ENCODE data around the gene OLA1. TPM values are rescaled to one million over a fixed set of nuclear protein-coding genes. Genes with fewer than 3 reads are reported as not detected.
A peak's percentile ranks its signal among the peaks of the same experiment; 100 is the strongest.

The OLA1 gene
- total and polyA plus RNA-seq, 5 experiments from 2014 or later: 39.6 to 79.9 (median 62.3) TPM

DNA sequence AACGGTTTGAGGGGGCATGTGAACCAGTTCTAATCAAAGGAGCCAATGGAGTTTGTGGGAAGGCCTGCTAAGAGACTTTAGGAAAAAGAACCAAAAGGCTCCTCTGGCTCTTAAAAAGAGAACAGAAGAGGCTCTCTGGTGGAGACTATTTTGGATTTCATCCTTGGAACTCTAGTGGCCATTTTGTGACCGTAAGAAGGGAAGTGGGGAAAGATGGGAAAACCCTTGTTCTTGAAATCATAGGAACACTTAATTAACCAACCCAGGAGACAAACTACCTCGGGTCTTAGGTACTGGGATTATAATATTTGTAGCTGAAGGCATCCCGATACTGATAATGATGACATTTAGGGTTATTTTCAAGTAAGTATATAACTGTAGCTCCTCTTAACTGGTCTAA, 157.9 kb downstream of the OLA1 start:
- Mint-ChIP-seq H3K27ac (no peak overlapping the region), H3K4me3 (no peak overlapping the region), H3K36me3 (peaks cover 3 to 19% (median 6%) of the 10 kb centered on the region in 3 donors), H3K27me3 (no peaks in the 10 kb centered on the region), H3K4me1 (no peaks in the 10 kb centered on the region), H3K9me3 (no peaks in the 10 kb centered on the region)
- POLR2A ChIA-PET: no interaction called here
- ATAC-seq (no peak), DNase-seq (no peak)

DNA sequence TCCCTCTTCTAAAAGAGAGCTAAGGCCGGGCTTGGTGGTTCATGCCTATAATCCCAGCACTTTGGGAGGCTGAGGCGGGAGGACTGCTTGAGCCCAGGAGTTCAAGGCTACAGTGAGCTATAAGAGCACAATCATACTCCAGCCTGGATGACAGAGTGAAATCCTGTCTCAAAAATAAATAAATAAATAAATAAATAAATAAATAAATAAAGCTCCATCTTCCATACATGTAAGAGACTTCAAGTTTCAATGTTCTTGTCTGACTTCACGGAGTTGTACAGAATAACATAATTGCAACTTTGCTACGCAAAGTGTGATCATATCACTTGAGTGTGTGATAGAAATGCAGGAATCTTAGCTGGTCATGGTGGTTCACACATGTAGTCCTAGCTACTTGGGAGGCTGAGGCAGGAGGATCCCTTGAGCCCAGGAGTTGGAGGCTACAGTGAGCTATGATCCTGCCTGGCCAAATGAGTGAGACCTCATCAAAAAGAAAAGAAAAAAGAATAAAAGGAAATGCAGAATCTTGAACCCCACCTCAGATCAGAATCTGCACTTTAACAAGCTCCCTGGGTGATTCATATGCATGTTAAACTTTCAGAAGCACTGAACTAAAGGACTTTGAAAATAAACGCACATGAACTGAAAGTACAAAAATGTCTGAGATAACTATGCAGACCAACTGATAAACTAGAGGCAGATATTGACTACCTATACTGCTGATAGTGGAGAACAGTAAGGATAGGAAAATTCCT, 159.4 kb downstream of the OLA1 start:
- POLR2A ChIA-PET: no interaction called here
- no peaks in the 10 kb centered on the region for H3K4me1 Mint-ChIP-seq
- no peak overlapping the region for H3K4me3 Mint-ChIP-seq

GRCh38 chr2:174086708-174087107, 161.6 kb downstream of the OLA1 start:
- DNase-seq: no peak
- H3K27me3 Mint-ChIP-seq: no peaks in the 10 kb centered on the region
- H3K9me3 Mint-ChIP-seq: no peaks in the 10 kb centered on the region
- POLR2A ChIA-PET: no interaction called here
- H3K4me3 Mint-ChIP-seq: no peak overlapping the region
- H3K4me1 Mint-ChIP-seq: no peaks in the 10 kb centered on the region
- no peak overlapping the region for H3K27ac Mint-ChIP-seq
- ATAC-seq: no peak
- peaks cover 0 to 6% (median 3%) of the 10 kb centered on the region in 3 donors for H3K36me3 Mint-ChIP-seq

More for the DNA sequence above, 159.4 kb downstream of the OLA1 start:
- no peak for ATAC-seq
- H3K27me3 Mint-ChIP-seq: no peaks in the 10 kb centered on the region
- peaks cover 0 to 14% (median 3%) of the 10 kb centered on the region in 3 donors for H3K36me3 Mint-ChIP-seq
- H3K9me3 Mint-ChIP-seq: no peaks in the 10 kb centered on the region
- no peak for DNase-seq
- no peak overlapping the region for H3K27ac Mint-ChIP-seq

- H3K4me1 Mint-ChIP-seq: no peaks in the 10 kb centered on the region
- H3K27me3 Mint-ChIP-seq: no peaks in the 10 kb centered on the region
- DNase-seq (no peak), ATAC-seq (no peak)
- no peak overlapping the region for H3K27ac Mint-ChIP-seq
- POLR2A ChIA-PET: no interaction called here
- H3K9me3 Mint-ChIP-seq: no peaks in the 10 kb centered on the region
- peaks cover 0 to 10% (median 3%) of the 10 kb centered on the region in 3 donors for H3K36me3 Mint-ChIP-seq
- no peak overlapping the region for H3K4me3 Mint-ChIP-seq
These were observed 162.6 kb downstream of the OLA1 start for GRCh38 chr2:174085781-174086180.

GRCh38 chr2:174083843-174084458, 164.4 kb downstream of the OLA1 start:
- POLR2A ChIA-PET: no interaction called here
- no peaks in the 10 kb centered on the region for H3K27me3 Mint-ChIP-seq
- ATAC-seq: no peak
- H3K9me3 Mint-ChIP-seq: no peaks in the 10 kb centered on the region
- H3K4me3 Mint-ChIP-seq: no peak overlapping the region
- DNase-seq: no peak
- no peak overlapping the region for H3K27ac Mint-ChIP-seq
- no peaks in the 10 kb centered on the region for H3K4me1 Mint-ChIP-seq
- H3K36me3 Mint-ChIP-seq: peaks cover 0 to 10% (median 3%) of the 10 kb centered on the region in 3 donors

DNA sequence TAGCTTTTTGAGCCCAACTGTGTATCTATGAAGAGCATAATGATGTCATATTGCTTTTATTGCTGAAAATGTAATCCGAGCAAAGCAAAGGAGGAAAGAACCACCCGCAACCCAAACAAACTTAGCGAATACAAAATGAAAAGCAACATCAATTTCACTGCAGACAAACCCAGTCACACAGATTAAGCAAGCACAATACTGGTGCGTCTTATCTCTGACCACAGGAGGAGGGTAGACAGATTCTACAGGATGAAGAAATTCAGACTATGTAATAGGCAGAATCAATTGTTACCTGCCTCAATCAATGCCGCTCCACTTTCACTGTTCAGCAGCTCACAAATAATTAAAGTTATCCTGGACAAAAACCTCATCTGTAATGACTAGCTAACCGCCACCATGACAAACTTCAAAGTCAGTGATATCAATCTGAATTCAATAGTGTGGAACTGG, 167.6 kb downstream of the OLA1 start:
- POLR2A ChIA-PET: no interaction called here
- Mint-ChIP-seq H3K4me1 (no peaks in the 10 kb centered on the region), H3K27ac (peak overlapping the region in 1 of 10 donors; percentile 81), H3K36me3 (peaks cover 0 to 8% (median 0%) of the 10 kb centered on the region in 3 donors), H3K4me3 (no peak overlapping the region), H3K9me3 (no peaks in the 10 kb centered on the region), H3K27me3 (no peaks in the 10 kb centered on the region)
- ATAC-seq (no peak), DNase-seq (no peak)

GRCh38 chr2:174078275-174078674, 170.1 kb downstream of the OLA1 start:
- DNase-seq: no peak
- Mint-ChIP-seq H3K4me3 (no peak overlapping the region), H3K36me3 (peaks cover 2 to 22% (median 4%) of the 10 kb centered on the region in 3 donors), H3K27ac (no peak overlapping the region), H3K4me1 (no peaks in the 10 kb centered on the region), H3K9me3 (no peaks in the 10 kb centered on the region), H3K27me3 (no peaks in the 10 kb centered on the region)
- no peak for ATAC-seq
- POLR2A ChIA-PET: no interaction called here

- no peak for ATAC-seq
- peaks cover 2 to 22% (median 4%) of the 10 kb centered on the region in 3 donors for H3K36me3 Mint-ChIP-seq
These were observed 171.4 kb downstream of the OLA1 start for GRCh38 chr2:174076975-174077374.

DNA sequence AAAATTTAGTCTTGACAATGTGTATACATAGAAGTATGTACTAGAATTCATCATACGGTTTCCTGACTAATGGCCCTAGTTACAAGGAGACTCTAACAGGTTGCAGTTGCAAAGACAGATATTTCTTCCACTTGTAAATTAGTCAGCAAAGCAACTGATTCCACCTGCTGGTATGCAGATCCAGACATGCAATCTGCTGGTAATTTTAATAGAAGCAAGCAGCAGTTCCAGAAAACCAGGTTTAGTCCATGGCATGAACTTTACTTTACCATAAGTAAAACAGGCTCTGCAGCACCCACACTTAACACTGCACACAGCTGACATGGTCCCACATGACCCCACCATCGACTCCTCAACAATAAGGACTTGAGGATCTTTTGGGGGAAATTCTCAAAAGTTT, 172.3 kb downstream of the OLA1 start:
- Mint-ChIP-seq H3K4me3 (no peak overlapping the region), H3K27ac (no peak overlapping the region), H3K4me1 (peaks cover 0 to 2% (median 0%) of the 10 kb centered on the region in 4 donors), H3K9me3 (no peaks in the 10 kb centered on the region), H3K27me3 (no peaks in the 10 kb centered on the region), H3K36me3 (peaks cover 2 to 20% (median 4%) of the 10 kb centered on the region in 3 donors)
- no peak for DNase-seq
- POLR2A ChIA-PET: no interaction called here
- ATAC-seq: no peak

More at GRCh38 chr2:174076975-174077374, 171.4 kb downstream of the OLA1 start:
- Mint-ChIP-seq H3K4me1 (peaks cover 0 to 1% (median 0%) of the 10 kb centered on the region in 4 donors), H3K27ac (no peak overlapping the region), H3K4me3 (no peak overlapping the region), H3K27me3 (no peaks in the 10 kb centered on the region), H3K9me3 (no peaks in the 10 kb centered on the region)
- POLR2A ChIA-PET: no interaction called here
- no peak for DNase-seq

- POLR2A ChIA-PET: no interaction called here
- Mint-ChIP-seq H3K27me3 (no peaks in the 10 kb centered on the region), H3K9me3 (no peaks in the 10 kb centered on the region), H3K27ac (no peak overlapping the region), H3K4me3 (no peak overlapping the region), H3K36me3 (peaks cover 2 to 14% (median 4%) of the 10 kb centered on the region in 3 donors), H3K4me1 (peaks cover 0 to 2% (median 0%) of the 10 kb centered on the region in 4 donors)
- DNase-seq (no peak), ATAC-seq (no peak)
These were observed 173.5 kb downstream of the OLA1 start for GRCh38 chr2:174074831-174075230.

- no peaks in the 10 kb centered on the region for H3K9me3 Mint-ChIP-seq
- peaks cover 2 to 14% (median 4%) of the 10 kb centered on the region in 3 donors for H3K36me3 Mint-ChIP-seq
- no peak overlapping the region for H3K27ac Mint-ChIP-seq
- peaks cover 0 to 2% (median 0%) of the 10 kb centered on the region in 4 donors for H3K4me1 Mint-ChIP-seq
- POLR2A ChIA-PET: no interaction called here
- DNase-seq (no peak), ATAC-seq (no peak)
- no peaks in the 10 kb centered on the region for H3K27me3 Mint-ChIP-seq
- H3K4me3 Mint-ChIP-seq: no peak overlapping the region
These were observed 175.5 kb downstream of the OLA1 start for GRCh38 chr2:174072857-174073256.

- Mint-ChIP-seq H3K4me3 (no peak overlapping the region), H3K36me3 (peaks cover 2 to 14% (median 4%) of the 10 kb centered on the region in 3 donors), H3K4me1 (peaks cover 0 to 2% (median 0%) of the 10 kb centered on the region in 4 donors), H3K27me3 (peaks cover 0 to 5% (median 4%) of the 10 kb centered on the region in 5 donors), H3K9me3 (peaks cover 0 to 2% (median 0%) of the 10 kb centered on the region in 9 donors), H3K27ac (peak overlapping the region in 1 of 10 donors; percentile 3)
- DNase-seq (no peak), ATAC-seq (no peak)
- POLR2A ChIA-PET: no interaction called here
These were observed 176.3 kb downstream of the OLA1 start for GRCh38 chr2:174072069-174072468.

DNA sequence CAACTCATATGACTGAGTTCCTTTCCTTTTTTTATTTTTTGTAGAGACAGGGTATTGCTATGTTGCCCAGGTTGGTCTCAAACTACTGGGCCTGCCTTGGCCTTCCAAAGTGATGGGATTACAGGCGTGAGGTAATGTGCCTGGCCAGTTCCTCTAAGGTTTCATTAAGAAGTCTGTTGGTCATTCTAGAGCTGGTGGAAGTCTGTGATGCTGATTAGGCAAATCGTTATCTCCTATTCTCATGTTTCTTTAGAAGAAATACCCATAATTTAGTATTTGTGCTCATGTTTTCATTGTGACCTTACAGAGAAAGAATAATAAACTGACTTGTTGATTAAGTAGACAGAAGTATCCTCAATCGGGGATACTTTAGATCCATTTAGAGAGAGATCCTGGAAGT, 177.0 kb downstream of the OLA1 start:
- POLR2A ChIA-PET: no interaction called here
- no peak for DNase-seq

More for the DNA sequence above, 177.0 kb downstream of the OLA1 start:
- Mint-ChIP-seq H3K27ac (no peak overlapping the region), H3K9me3 (peaks cover 0 to 8% (median 0%) of the 10 kb centered on the region in 9 donors), H3K4me1 (peaks cover 0 to 2% (median 0%) of the 10 kb centered on the region in 4 donors), H3K36me3 (peaks cover 2 to 17% (median 4%) of the 10 kb centered on the region in 3 donors), H3K4me3 (no peak overlapping the region), H3K27me3 (peaks cover 4 to 10% (median 8%) of the 10 kb centered on the region in 5 donors)
- ATAC-seq: no peak
